GM18508 (cell line): ENCODE measurements around the gene PCDHB11.
"Not testable (repeated sequence)": the region's sequence is repeated elsewhere in the genome, so short reads cannot be mapped to it uniquely, and the experiment has no call there.

ENCODE experiments used
- ATAC-seq: cut with Tn5 transposase; IDR thresholded peaks from one replicate; pipeline ENCODE4 v1.9.1; 2021; ENCODE audit warnings: moderate number of reproducible peaks; ENCODE audit not compliant: insufficient read depth, unreplicated experiment

The PCDHB11 gene

GRCh38 chr5:141234109-141234667 is 34.8 kb downstream of the PCDHB11 start:
- ATAC-seq, result no peak

- not testable (repeated sequence) for ATAC-seq
These were observed 36.5 kb downstream of the PCDHB11 start for GRCh38 chr5:141235922-141236321.

- no peak for ATAC-seq
These were observed 37.3 kb downstream of the PCDHB11 start for GRCh38 chr5:141236516-141237313.

- ATAC-seq, result no peak
These were observed 42.1 kb downstream of the PCDHB11 start for GRCh38 chr5:141241496-141241895.

GRCh38 chr5:141245250-141245717 is 45.9 kb downstream of the PCDHB11 start, which contains the start of gene PCDHB15:
TSS of gene PCDHB15 (plus strand) at chr5:141245395. CDS start at chr5:141245579, 184 bp downstream.
- ATAC-seq, result no peak

- not testable (repeated sequence) for ATAC-seq
These were observed 47.5 kb downstream of the PCDHB11 start for GRCh38 chr5:141246971-141247370.

GRCh38 chr5:141247434-141247833 is 48.0 kb downstream of the PCDHB11 start:
- not testable (repeated sequence) for ATAC-seq

GRCh38 chr5:141250576-141250975 is 51.1 kb downstream of the PCDHB11 start:
- no peak for ATAC-seq
